Measurements from ENCODE around the gene DDRGK1. TPM values are rescaled to one million over a fixed set of nuclear protein-coding genes. Genes with fewer than 3 reads are reported as not detected.

DDRGK1 gene
- total RNA-seq, 1 experiment from 2014 or later: 57.1 TPM

DNA sequence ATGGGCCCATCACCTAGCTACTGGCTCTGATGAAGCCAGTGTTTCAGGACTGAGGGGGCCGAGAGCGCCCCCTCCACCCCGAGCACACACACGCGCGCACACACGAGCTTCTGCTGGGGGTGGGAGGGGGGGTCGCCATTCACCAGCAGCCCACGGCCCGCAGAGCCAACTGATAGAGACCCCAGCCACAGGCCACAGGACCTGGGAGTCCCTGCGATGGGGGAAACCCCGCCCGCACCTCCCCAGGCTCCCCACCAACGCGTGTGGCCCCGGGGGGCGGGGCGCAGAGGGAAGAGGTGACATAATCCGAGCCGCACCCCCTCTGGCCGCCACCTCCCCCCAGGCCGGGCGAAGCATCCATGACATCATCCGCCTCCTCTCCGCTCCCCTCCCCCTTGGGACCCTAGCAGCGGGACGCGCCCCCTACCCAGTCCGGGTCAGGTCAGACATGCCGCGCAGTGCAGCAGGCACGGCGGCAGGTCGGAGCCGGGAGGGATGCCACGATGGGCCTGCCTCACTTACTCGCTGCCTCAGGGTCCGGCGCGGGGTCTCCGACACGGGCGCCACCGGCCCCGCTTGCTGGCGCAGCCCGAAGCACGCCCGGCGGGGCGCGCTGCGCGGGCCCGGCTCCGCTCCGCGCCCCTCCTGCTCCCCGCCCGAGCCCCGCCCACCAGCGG is 31.4 kb downstream of the DDRGK1 start, which contains the start of gene LZTS3:
LZTS3 (minus strand) TSS at position 617 of the 677 bp plus-strand sequence. CDS start 6,386 bp downstream, outside the sequence.
- in situ Hi-C loops (cut with HindIII; ENCODE audit: low pct_unique_long_range_greater_than_20kb, low sequenced_read_pairs): no loop called here
- DNase-seq (ENCODE audit: low read depth): peak; percentile 58

DNA sequence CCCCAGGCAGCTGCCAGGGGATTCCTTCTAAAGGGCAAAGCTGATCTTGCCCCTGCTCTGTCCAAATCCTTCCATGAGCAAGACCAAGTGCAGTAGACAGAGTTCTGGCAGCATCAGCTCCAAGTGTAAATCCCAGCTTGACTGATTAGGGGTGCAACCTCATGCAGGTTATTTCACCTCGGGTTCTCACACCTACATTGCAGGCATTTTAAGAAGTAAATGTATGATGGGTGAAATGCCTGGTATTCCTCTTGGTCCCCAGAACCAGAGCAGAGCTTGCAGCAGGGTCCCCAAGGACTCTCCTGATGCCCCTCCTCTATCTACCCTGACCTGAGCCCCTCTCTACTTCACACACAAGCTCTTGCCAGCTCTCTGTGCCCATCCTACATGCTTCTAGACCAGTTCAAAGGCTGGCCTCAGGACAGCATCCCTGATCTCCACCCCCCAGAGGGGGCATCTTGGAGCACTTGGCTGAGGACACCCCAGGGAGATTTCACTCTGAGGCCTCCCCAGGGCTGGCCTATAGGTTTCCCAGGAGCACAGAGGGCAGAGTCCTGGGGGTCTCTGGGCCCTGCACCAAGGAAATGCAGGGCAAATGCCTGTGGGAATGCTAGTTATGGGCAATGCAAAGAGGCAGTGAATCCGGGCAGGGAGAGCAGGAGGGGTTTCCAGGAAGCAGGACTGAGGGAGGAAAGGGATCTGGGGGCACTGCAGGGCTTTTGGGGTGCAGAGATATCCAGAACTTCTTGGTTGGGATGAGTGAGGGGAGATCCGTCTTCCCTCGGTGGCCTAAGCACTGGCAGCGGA is 32.2 kb downstream of the DDRGK1 start:
- in situ Hi-C loops (cut with HindIII; ENCODE audit: low pct_unique_long_range_greater_than_20kb, low sequenced_read_pairs): no loop called here
- no peak for DNase-seq (ENCODE audit: low read depth)

DNA sequence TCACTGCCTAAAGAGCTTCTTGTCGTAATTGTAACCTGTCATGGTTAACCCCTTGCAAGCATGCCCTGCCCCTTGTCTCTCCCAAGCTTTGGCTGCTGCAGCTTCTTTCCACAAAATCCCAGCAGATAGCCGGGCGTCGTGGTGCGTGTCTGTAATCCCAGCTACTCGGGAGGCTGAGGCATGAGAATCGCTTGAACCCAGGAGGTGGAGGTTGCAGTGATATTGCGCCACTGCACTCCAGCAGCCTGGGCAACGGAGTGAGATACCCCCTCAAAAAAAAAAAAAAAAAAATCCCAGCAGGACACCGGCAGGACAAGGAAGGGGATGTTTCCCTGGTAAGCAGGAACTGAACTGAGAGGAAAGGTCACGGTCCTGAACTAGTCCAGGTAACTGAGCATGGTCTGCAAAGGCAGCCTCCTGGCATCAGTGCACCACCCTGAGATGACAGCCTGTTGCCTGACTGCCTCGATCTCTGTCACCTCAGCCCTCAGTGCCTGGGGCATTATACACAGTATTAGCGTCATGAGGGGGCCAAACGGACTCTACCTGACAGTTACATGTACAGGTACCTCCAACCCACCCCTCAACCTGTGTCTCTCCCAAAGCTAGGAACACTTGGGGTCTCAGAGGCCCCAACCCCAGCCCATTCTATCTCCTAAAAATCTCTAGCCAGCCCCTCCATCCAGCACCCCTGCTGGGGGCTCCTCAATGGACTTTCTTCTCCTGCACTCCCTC is 32.9 kb downstream of the DDRGK1 start:
- DNase-seq (ENCODE audit: low read depth): no peak
- in situ Hi-C loops (cut with HindIII; ENCODE audit: low pct_unique_long_range_greater_than_20kb, low sequenced_read_pairs): no loop called here

DNA sequence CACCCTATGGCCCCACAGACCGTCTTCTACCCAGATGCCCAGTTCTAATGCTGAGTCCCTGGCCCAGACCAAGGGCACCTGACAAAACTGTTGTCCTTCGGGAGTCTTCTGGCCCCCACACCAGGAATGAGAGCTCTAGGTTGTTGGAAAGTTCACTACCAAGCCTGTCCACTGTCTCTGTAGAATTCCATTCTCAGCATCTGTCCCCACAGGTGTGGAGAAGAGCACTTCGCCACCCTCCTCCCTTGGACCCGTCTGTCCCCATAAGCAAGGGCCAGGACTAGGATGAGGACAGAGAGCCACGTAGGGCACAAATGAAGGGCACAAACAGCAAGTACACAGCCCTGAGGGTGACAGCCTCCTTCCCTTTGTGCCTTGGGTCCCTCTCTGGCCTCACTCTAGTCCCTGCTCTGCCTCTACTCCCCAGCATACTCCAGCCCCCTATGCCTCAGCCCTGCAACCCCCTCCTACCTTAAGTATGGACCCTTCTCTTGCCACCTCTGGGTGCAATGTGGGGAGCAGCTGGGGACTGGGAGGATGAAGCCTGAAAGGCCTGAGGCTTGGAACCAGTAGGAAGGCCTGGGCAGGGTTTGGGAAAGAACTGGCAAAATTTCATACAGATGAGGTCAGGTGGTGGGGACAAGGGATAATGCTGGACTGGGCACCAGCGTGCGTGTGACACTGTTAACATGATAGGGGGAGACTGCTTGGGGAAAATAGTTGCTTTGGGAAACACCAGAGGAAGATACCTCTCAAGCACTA is 35.5 kb downstream of the DDRGK1 start:
- in situ Hi-C loops (cut with HindIII; ENCODE audit: low pct_unique_long_range_greater_than_20kb, low sequenced_read_pairs): no loop called here
- DNase-seq (ENCODE audit: low read depth): no peak

DNA sequence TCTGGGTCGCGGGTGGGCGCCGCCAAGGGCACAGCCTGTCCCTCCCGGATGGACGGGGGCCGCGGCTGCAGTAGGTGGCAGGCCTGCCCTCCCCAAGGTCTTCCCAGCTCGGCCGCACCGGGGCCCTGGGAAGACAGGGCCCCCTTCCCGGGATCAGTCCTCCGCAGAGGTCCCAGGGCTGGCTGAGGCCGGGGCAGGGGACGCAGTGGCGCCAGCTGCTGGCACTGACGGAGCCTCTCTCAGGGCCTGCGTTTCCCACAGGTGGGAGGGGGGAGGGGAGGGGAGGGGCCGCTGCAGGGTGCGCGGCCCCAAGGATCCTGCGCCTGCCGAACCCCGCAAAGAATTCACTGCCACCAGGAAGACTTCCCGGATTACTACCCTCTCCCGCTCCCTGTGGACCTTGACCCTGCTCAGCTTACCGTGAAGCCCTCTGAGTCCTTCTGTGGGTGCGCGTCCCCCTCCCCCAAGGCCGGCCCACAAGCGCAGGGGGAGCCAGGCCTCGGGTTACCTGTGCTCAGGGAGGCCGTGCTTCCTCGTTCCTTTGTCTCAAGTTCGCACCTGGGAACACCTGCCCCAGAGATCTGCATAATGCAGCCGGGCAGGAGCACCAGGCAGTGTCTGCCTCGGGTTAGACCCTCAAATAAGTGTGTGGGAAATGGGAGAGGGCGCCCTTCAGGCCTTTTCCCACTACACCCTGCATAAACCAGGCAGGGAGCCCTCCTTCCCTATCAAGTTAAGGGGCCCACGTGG is 36.2 kb downstream of the DDRGK1 start:
- no peak for DNase-seq (ENCODE audit: low read depth)

DNA sequence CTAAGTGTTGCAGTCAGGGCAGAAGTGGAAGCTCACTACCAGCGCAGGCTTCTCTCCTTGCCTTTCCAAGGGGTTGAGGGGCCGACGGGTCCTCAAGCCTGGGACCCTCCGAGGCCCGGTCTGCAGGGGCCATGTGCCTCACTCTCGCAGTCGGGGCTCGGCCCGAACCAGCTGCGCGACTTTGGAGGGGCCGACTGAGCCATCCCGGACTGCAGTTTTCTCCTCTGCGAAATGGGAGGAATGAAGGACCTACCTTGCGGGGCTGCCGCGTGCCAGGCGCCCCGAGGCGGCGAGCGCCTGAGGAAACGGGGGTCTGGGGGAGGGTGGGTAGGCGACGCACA is 36.8 kb downstream of the DDRGK1 start:
- no peak for DNase-seq (ENCODE audit: low read depth)
- in situ Hi-C loops (cut with HindIII; ENCODE audit: low pct_unique_long_range_greater_than_20kb, low sequenced_read_pairs): no loop called here

More for the DNA sequence above, 36.2 kb downstream of the DDRGK1 start:
- in situ Hi-C loops (cut with HindIII; ENCODE audit: low pct_unique_long_range_greater_than_20kb, low sequenced_read_pairs): no loop called here

DNA sequence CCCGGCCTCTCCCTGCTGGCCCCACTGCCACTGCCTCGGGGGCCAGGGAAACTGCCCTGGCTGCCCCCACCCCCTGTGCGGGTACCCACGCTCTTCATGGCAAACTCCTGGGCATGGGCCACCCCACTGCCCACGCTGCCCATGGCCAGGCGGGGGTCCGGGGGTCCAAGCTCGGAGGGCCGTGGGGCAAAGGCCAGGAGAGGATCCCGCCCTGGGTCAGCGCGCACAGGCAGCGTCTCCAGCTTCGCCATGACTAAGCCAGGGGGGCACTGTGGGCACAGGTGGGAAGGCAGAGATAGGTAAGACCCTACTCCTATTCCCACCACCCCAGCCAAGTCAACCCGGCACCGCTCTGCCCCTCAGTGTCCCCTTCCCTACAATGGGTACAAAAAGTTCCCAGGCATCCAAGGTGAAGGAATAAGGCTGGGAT is 37.6 kb downstream of the DDRGK1 start:
- in situ Hi-C loops (cut with HindIII; ENCODE audit: low pct_unique_long_range_greater_than_20kb, low sequenced_read_pairs): no loop called here
- no peak for DNase-seq (ENCODE audit: low read depth)

DNA sequence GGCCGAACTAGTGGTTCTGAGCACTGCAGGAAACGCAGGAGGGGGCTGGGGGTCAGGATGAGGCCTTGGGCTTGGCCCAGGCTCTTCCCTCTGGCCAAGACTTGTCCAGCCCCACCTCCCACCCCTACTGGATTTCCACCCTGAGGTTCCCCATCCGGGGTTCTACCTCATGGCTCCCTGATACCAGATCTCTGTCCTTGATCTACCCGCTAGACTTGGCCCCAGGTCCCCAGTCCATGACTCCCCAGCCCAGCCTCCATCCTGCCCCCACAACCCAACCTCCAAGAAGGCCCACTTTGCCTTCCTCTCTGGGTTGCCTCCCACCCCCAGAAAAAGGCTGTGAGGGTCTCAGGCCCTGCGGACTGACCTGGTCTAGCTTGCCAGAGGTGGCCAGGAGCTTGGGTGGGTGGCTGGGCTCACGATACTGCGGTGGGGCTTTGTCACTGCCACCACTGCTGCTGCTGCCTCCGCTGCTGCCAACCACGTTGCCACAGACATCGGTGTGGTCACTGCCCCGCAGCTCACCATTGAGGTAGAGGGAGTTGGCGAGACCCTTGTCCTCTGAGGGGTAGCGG is 38.1 kb downstream of the DDRGK1 start:
- no peak for DNase-seq (ENCODE audit: low read depth)
- in situ Hi-C loops (cut with HindIII; ENCODE audit: low pct_unique_long_range_greater_than_20kb, low sequenced_read_pairs): no loop called here

DNA sequence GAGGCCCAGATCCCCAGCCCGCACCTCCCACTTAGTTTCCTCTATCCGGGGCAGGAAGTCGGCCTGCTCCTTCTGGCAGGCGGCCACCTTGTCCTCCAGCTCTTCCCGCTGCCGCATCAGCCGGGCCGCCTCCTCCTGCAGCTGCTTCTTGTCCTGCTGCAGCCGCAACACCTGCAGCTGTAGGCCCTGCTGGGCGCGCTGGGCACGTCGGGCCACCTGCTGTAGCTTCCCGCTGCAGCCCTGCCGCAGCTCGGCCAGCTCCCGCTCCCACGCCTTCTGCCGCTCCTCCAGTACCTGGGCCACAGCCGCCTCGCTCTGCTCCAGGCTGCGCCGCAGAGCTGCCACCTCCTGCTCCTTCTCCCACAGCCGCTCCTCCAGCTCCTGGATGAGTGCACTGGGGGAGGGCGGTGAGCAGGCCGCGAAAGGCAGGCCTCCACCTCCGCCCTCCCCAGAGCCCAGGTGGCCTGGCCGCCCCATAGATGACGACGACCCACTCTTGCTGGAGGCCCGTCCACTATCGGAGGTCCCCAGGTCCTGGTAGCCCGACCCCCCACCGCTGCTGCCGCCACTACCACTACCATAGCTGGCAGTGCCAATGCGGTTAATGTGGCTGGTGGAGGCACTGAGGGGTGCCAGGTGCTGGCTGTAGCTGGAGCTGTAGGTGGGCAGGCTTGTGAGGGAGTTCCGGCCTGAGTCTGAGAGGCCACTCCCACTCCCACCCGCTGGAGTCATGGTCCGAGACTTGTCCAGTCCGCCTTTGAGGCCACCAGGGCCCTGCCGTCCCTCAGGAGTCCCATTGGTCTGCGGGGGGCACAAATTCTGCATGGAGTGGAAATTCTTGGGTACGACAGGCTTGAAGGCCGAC is 38.8 kb downstream of the DDRGK1 start:
- DNase-seq (ENCODE audit: low read depth): no peak

DNA sequence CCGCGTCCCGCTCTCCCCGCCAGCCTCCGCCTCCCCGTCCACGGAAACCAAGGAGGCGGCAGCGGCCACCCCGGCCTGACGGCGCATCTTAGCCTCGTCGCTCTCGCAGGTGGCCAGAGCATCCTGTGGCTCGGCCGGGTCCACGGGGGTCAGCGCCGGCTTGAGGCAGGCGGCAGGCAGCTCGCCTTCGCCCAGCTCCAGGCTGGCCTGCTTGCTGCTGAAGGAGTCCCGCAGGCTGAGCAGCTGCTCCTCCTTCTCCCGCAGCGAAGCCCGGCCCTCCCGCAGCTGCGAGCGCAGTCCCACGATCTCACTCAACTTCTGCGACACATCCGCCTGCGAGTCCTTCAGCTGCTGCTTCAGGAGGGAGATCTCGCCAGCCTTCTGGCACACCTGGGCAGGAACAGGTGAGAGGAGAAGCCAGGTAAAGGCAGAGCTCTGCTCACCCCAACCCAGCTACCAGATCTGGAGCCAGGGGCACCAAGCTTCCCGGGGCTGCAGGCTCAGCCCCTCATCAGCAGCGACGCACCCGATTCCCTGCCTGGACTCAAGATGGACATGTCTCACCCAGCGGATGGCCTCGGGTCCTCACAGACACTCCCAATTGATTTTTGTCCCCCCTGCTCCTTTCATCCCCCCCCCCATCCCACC is 39.6 kb downstream of the DDRGK1 start:
- in situ Hi-C loops (cut with HindIII; ENCODE audit: low pct_unique_long_range_greater_than_20kb, low sequenced_read_pairs): no loop called here
- no peak for DNase-seq (ENCODE audit: low read depth)

More for the DNA sequence above, 38.8 kb downstream of the DDRGK1 start:
- in situ Hi-C loops (cut with HindIII; ENCODE audit: low pct_unique_long_range_greater_than_20kb, low sequenced_read_pairs): no loop called here

DNA sequence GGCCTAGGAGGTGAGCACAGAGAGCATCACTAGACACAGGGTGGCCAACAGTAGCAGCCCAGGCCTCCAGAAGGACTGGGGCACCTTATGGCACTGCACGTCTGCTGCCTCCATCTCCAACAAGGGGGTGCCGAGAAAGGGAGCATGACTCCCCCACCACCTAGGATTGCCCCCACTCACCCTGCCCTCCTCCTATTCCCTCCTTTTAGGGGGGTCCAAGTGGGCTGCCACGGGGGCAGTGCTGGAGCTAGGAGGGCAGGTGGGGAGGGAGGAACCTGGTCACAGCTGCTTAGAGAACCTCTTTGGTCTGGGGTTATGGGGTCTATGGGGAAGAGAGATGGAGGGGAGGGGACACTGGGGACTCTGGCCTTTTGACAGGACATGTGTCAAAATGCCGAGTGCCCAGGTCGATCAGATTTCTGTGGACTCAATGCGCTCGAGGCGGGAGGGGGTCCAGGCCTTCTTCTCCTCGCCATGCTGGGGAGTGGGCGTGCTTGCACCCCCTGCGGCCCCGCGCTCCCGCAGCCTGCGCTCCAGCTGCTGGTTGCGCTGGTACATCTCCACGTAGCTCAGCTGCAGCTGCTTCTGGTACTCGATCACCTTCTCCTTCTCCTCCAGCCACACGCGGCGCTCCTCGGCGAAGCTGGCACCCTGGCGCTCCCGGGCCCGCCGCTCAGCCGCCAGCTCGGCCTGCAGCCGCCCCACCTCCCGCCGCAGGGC is 40.3 kb downstream of the DDRGK1 start:
- DNase-seq (ENCODE audit: low read depth): no peak
- in situ Hi-C loops (cut with HindIII; ENCODE audit: low pct_unique_long_range_greater_than_20kb, low sequenced_read_pairs): no loop called here

DNA sequence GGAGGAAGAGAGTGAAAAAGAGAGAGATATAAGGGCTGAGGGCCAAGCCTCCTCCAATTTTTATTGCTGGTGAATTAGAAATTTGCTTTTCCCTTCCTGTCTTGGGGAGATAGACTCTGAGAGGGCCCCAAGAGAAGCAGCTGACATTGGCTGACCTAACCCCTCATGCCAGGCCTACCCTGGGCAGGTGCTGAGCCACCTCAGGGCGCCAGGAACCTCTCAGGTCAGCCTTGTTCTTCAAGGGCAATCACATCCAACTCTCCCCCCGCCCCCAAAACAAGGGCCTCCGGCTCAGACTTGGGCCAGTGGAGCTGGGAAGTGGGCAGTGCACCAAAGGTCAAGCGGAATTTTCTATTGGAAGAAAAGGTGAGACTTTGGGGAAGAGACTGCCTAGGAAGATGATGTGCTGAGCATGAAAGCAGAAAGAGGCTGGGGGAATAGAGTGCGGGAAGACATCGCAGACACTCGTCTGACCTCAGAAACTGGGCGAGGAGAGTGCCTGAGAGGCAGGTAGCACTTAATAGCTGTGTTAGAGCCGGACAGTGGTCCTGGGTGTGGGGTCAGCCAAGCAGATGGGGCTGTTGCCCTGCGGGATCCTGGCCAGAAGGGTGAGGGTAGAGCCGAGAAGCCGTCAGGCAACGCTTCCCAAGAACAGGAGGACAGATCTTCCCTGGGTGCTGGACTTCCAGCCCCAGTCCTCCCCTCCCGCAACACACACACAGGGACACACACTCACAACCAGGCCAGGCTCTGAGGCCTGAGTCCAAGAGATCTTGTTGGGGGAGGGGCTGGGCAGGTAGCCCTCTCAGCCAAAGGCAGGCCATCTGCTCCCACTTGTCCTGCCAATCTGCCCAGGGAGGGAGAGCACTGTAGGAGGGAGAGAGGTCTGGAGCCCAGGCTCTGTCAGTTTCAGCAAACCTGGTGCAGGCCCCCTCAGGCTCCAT is 41.1 kb downstream of the DDRGK1 start:
- in situ Hi-C loops (cut with HindIII; ENCODE audit: low pct_unique_long_range_greater_than_20kb, low sequenced_read_pairs): no loop called here
- no peak for DNase-seq (ENCODE audit: low read depth)

DNA sequence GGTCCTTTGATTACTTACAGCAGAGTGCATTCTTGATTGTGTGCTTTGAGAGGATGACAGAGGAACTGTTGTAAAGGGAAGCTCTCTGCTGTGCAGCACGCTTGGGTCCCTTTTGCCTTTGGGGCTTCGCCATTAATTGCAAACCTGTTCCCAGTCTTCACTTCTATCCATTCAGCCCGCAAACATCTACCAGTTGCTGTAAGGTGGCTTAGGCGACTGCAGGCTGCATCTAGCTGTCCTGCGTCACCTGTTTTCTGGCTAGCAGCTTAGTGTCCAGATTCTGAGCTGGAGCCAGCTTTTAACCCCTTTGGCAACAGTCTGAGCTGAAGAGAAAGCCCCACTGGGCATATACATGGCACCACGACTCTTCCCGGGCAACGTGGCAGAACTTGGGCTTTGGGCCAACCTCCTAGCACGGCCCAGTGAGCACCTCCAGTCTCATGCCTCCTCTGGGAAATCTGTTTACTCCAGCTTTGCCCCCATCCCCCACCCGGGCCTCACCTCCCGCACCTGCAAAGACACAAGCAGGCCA is 42.3 kb downstream of the DDRGK1 start:
- in situ Hi-C loops (cut with HindIII; ENCODE audit: low pct_unique_long_range_greater_than_20kb, low sequenced_read_pairs): no loop called here
- no peak for DNase-seq (ENCODE audit: low read depth)

DNA sequence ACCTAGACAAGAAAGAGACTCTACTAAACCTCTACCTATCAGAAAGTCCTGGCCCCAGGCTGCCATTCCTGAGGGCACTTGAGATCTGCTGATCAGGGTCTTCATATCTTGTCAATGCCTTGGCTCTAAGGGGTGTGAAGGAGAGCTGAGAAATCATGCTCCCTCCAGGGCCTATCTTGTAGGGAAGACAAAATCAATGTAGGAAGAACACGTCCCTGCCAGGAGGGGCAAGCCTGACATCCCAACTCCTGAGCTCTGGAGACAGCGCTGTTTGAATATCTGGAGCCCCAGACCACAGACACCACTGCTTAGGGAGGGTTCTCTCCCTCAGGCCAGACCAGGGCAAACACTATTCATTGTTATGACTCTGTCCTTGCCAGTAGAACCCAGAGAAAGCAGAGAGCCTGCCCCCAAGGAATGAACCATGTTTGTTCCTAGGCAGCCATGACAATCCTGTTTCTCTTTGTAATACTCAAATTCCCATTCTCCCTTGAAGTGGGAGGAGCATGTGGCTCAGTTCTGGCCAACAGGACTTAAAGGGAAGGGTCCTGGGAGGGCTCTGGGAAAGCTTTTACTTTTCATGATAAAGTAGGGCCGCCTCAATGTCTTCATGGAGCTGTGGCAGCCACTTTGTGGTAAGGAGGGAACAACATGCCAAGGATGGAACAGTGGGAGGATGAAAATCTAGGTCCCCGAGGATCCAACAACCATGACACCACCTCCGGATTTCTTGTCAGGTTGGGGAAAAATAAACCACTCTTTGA is 43.0 kb downstream of the DDRGK1 start:
- in situ Hi-C loops (cut with HindIII; ENCODE audit: low pct_unique_long_range_greater_than_20kb, low sequenced_read_pairs): no loop called here
- no peak for DNase-seq (ENCODE audit: low read depth)
